Astrocyte of the cerebellum (primary cell): ENCODE measurements around the gene PCLO.

Experiments
- DNase-seq: peaks from one replicate; pipeline ENCODE4 v3.0.0-alpha.2; 2011; ENCODE audit warnings: low read depth
- H3K4me3 ChIP-seq: 2 replicates; pipeline ENCODE4 v1.5.1; 2011; ENCODE audit warnings: mild to moderate bottlenecking, low read depth, low read length, moderate library complexity
- CTCF ChIP-seq: IDR thresholded peaks from 2 replicates; pipeline ENCODE4 v1.5.1; 2012; ENCODE audit warnings: low read length, low read depth, moderate library complexity, mild to moderate bottlenecking; ENCODE audit errors: missing control alignments
- in situ Hi-C: cut with HindIII; loops from 2 replicates; pipeline ENCODE4 v1.10.0; 2017; ENCODE audit warnings: low sequenced_read_pairs

Gene PCLO

GRCh38 chr7:82760831-82761230, 401.9 kb downstream of the PCLO start:
- H3K4me3 ChIP-seq, result no peak overlapping the region
- DNase-seq, result no peak
- in situ Hi-C loops, result no loop called here
- TF ChIP-seq CTCF, result no peak

- no peak overlapping the region for H3K4me3 ChIP-seq
- in situ Hi-C loops, result no loop called here
- no peak for TF ChIP-seq CTCF
- DNase-seq, result no peak
Observed at GRCh38 chr7:82760074-82760473, 402.6 kb downstream of the PCLO start.

GRCh38 chr7:82755705-82756551, 406.8 kb downstream of the PCLO start:
- DNase-seq, result no peak

GRCh38 chr7:82750007-82750406, 412.7 kb downstream of the PCLO start:
- in situ Hi-C loops, result no loop called here
- TF ChIP-seq CTCF, result no peak
- no peak overlapping the region for H3K4me3 ChIP-seq
- DNase-seq, result no peak

More at GRCh38 chr7:82755705-82756551, 406.8 kb downstream of the PCLO start:
- in situ Hi-C loops, result no loop called here
- no peak overlapping the region for H3K4me3 ChIP-seq
- TF ChIP-seq CTCF, result no peak

GRCh38 chr7:82745820-82746219, 416.9 kb downstream of the PCLO start:
- no peak for DNase-seq
- TF ChIP-seq CTCF, result no peak
- no peak overlapping the region for H3K4me3 ChIP-seq
- in situ Hi-C loops, result loop anchor here (25.0 kb wide), 1 partner anchor 709 kb away; no protein-coding TSS in a partner anchor

GRCh38 chr7:82745117-82745516, 417.6 kb downstream of the PCLO start:
- peak; percentile 8 for DNase-seq
- in situ Hi-C loops, result loop anchor here (25.0 kb wide), 1 partner anchor 708 kb away; no protein-coding TSS in a partner anchor
- no peak overlapping the region for H3K4me3 ChIP-seq
- TF ChIP-seq CTCF, result no peak
